ENCODE results near the gene EEPD1. TPM values are rescaled to one million over a fixed set of nuclear protein-coding genes. Genes with fewer than 3 reads are reported as not detected.

EEPD1 gene
- total RNA-seq, 6 experiments from 2014 or later: 5.9 to 18.6 (median 10.6) TPM

DNA sequence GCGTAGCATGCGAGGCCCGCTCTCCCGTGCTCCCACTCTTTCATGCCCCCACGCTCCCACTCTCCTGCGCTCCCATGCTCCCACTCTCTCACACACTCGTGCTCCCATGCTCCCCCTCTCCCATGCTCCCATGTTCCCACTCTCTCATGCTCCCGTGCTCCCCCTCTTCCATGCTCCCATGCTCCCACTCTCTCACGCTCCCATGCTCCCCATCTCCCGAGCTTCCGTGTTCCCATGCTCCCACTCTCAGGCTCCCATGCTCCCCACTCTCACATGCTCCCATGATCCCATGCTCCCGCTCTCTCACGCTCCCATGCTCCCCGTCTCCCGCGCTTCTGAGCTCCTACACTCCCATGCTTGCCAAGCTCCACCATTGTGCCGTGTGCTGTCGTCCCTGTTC, 152.2 kb downstream of the EEPD1 start:
- H3K9me3 ChIP-seq: no peaks in the 10 kb centered on the region
- no peak for DNase-seq
- intact Hi-C loops (cut with DNase I): no loop called here
- 88% methylated on average over 18 of the region's 18 CpGs for WGBS (ENCODE audit: insufficient coverage, low coverage, low lambda C conversion rate, missing lambda C conversion rate)
- H3K27me3 ChIP-seq: no peaks in the 10 kb centered on the region
- H3K27ac ChIP-seq: no peak overlapping the region
- no peak for ATAC-seq
- no peaks in the 10 kb centered on the region for H3K36me3 ChIP-seq
- TF ChIP-seq, protein P1, sequence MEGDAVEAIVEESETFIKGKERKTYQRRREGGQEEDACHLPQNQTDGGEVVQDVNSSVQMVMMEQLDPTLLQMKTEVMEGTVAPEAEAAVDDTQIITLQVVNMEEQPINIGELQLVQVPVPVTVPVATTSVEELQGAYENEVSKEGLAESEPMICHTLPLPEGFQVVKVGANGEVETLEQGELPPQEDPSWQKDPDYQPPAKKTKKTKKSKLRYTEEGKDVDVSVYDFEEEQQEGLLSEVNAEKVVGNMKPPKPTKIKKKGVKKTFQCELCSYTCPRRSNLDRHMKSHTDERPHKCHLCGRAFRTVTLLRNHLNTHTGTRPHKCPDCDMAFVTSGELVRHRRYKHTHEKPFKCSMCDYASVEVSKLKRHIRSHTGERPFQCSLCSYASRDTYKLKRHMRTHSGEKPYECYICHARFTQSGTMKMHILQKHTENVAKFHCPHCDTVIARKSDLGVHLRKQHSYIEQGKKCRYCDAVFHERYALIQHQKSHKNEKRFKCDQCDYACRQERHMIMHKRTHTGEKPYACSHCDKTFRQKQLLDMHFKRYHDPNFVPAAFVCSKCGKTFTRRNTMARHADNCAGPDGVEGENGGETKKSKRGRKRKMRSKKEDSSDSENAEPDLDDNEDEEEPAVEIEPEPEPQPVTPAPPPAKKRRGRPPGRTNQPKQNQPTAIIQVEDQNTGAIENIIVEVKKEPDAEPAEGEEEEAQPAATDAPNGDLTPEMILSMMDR (IDR thresholded peaks at IDR 0.05): no peak
- TF ChIP-seq POLR2A (IDR thresholded peaks at IDR 0.05): no peak
- peaks cover 0 to 37% (median 10%) of the 10 kb centered on the region in 4 donors for H3K4me1 ChIP-seq
- H3K4me3 ChIP-seq: no peak overlapping the region

DNA sequence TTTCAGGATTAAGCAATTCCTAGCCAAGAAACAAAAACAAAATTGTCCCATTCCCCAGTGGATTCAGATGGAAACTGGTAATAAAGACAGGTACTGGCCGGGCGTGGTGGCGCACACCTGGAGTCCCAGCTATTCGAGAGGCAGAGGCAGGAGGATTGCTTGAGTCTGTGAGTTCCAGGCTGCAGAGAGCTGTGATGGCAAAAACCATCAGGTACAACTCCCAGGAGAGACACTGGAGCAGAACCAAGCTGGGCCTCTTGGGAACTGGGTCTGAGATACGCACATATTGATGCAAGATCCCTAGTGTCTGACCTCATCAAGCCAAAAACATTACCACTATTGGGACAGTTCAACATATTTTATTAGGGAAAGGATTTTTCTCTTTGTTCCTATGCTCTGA, 152.6 kb downstream of the EEPD1 start:
- Histone ChIP-seq H3K36me3 (no peaks in the 10 kb centered on the region), H3K9me3 (no peaks in the 10 kb centered on the region), H3K27me3 (no peaks in the 10 kb centered on the region), H3K4me1 (peaks cover 0 to 34% (median 10%) of the 10 kb centered on the region in 4 donors), H3K4me3 (no peak overlapping the region), H3K27ac (no peak overlapping the region)
- intact Hi-C loops (cut with DNase I): no loop called here
- TF ChIP-seq, protein P1 (IDR thresholded peaks at IDR 0.05): no peak
- TF ChIP-seq POLR2A (IDR thresholded peaks at IDR 0.05): no peak
- no peak for DNase-seq
- no peak for ATAC-seq
- 95% methylated on average over 4 of the region's 5 CpGs for WGBS (ENCODE audit: insufficient coverage, low coverage, low lambda C conversion rate, missing lambda C conversion rate)

DNA sequence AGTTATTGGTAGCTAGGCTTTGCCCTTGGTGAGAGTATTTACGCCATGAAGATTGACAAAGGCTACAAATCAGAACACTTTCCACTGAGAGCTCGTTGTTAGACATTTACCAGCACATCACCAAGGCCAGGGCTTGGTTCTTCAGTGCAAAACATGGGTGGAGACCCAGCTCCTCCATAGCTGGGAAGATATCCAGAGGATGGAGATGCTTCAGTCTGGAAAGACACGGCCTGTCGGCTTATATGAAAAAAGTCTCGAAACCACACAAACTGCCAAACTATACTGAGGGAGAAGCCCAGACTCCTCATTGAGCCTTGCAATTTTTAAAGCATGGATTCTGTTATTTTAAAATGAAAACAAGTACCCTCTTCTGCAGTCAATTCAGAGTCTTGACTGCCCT, 153.2 kb downstream of the EEPD1 start:
- no peak overlapping the region for H3K4me3 ChIP-seq

DNA sequence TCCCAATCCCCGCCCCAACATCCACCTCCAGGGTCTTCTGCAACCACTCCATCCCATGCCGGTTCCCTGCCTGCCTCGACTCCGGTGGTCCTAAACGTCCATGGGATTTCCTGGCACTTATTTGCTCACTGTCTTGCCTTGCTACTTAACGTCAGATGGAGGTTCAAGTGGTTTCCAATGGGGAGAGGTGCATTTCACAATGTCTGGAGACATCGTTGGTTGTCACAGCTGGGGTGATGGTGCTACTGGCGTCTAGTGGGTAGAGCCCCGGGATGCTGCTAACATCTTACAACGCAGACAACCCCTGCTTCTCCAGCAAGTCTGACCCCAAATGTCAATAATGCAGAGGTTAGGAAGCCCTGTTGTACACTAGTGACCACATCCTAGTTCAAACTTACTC, 153.7 kb downstream of the EEPD1 start:
- H3K4me3 ChIP-seq: no peak overlapping the region
- H3K4me1 ChIP-seq: peaks cover 0 to 24% (median 10%) of the 10 kb centered on the region in 4 donors
- no peaks in the 10 kb centered on the region for H3K27me3 ChIP-seq
- WGBS (ENCODE audit: insufficient coverage, low coverage, low lambda C conversion rate, missing lambda C conversion rate): 77% methylated on average over 7 of the region's 10 CpGs
- H3K9me3 ChIP-seq: no peaks in the 10 kb centered on the region
- intact Hi-C loops (cut with DNase I): no loop called here
- no peak for TF ChIP-seq POLR2A (IDR thresholded peaks at IDR 0.05)
- TF ChIP-seq, protein P1 (IDR thresholded peaks at IDR 0.05): no peak
- DNase-seq: no peak
- no peaks in the 10 kb centered on the region for H3K36me3 ChIP-seq
- ATAC-seq: no peak
- no peak overlapping the region for H3K27ac ChIP-seq

More for the DNA sequence above, 153.2 kb downstream of the EEPD1 start:
- 93% methylated on average over 4 of the region's 5 CpGs for WGBS (ENCODE audit: insufficient coverage, low coverage, low lambda C conversion rate, missing lambda C conversion rate)
- DNase-seq (no peak), ATAC-seq (no peak)
- Histone ChIP-seq H3K36me3 (no peaks in the 10 kb centered on the region), H3K27ac (no peak overlapping the region), H3K9me3 (no peaks in the 10 kb centered on the region), H3K4me1 (peaks cover 0 to 28% (median 10%) of the 10 kb centered on the region in 4 donors), H3K27me3 (no peaks in the 10 kb centered on the region)
- intact Hi-C loops (cut with DNase I): no loop called here
- no peak for TF ChIP-seq POLR2A (IDR thresholded peaks at IDR 0.05)
- TF ChIP-seq, protein P1 (IDR thresholded peaks at IDR 0.05): no peak

DNA sequence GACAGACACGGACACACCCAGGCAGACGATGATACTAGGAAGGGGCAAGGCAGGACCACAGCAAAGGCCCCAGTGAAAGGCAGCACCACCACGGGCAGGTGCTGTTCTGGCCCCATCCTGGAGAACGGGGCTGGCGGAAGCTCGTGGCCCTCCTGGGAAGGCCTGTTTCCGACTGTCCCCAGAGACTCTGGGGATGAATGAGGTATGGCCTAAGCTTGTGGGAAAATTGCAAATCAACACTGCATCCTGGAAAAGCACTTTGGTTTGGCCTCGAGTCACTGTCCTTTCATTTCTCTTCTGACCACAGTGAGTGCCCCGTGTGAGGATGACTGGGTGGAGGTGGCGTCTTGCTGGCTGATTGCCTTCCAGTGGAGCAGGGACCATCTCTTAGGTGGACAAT, 155.0 kb downstream of the EEPD1 start:
- no peaks in the 10 kb centered on the region for H3K9me3 ChIP-seq
- TF ChIP-seq POLR2A (IDR thresholded peaks at IDR 0.05): no peak
- TF ChIP-seq, protein P1 (IDR thresholded peaks at IDR 0.05): no peak
- peaks cover 0 to 14% (median 8%) of the 10 kb centered on the region in 4 donors for H3K4me1 ChIP-seq
- no peak for DNase-seq
- no peaks in the 10 kb centered on the region for H3K27me3 ChIP-seq
- H3K4me3 ChIP-seq: no peak overlapping the region
- 84% methylated on average over 3 of the region's 10 CpGs for WGBS (ENCODE audit: insufficient coverage, low coverage, low lambda C conversion rate, missing lambda C conversion rate)
- H3K27ac ChIP-seq: no peak overlapping the region
- no peak for ATAC-seq
- H3K36me3 ChIP-seq: no peaks in the 10 kb centered on the region
- intact Hi-C loops (cut with DNase I): no loop called here
